ENCODE data around the gene THSD7A. TPM values are rescaled to one million over a fixed set of nuclear protein-coding genes. Genes with fewer than 3 reads are reported as not detected.
"Not testable (repeated sequence)": the region's sequence is repeated elsewhere in the genome, so short reads cannot be mapped to it uniquely, and the experiment has no call there.

Gene THSD7A
- total RNA-seq, 2 experiments from 2014 or later = not detected

DNA sequence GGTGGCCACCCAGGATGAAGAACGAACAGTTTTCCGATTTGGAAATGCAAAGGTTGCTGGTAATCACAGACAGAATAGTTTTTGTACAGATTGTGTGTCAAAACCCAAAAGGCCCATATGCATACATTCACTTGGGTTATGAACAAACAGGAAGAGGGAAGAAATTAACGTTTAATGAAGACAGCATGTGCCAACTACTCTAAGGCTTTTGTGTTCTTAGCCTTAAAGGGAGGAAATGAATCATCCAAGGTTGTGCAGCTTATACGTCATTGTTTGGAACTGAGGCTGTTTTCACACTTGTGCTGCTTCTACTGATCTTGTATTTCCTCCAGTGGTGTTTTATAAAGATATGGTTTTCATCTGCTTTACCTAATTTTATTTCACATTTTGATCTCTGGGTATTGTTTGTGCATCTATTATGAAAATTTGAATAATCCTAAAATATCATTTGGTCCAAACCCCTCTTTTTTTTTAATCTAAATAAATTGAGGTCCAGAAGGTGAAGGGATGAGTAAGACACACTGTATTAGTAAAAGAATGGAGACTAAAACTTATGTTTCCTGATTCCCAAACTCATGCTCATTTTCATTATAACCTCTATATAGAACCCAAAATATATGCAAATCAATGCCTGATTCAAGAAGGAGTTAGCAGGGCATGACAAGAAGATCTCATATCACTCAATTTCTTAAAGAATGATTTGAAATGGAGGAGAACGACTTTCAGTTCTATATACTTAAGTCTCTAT, 373.1 kb downstream of the THSD7A start:
- no peaks in the 10 kb centered on the region for H3K4me1 Mint-ChIP-seq (ENCODE audit: low read depth)
- ChIA-PET POLR2A (no interaction called here), CTCF (no interaction called here)
- no peak overlapping the region for H3K27ac Mint-ChIP-seq
- intact Hi-C loops (cut with micrococcal nuclease) = no loop called here
- no peaks in the 10 kb centered on the region for H3K27me3 Mint-ChIP-seq
- no peak for DNase-seq
- H3K9me3 Mint-ChIP-seq = no peaks in the 10 kb centered on the region
- H3K4me3 Mint-ChIP-seq = no peak overlapping the region
- H3K36me3 Mint-ChIP-seq = no peaks in the 10 kb centered on the region

DNA sequence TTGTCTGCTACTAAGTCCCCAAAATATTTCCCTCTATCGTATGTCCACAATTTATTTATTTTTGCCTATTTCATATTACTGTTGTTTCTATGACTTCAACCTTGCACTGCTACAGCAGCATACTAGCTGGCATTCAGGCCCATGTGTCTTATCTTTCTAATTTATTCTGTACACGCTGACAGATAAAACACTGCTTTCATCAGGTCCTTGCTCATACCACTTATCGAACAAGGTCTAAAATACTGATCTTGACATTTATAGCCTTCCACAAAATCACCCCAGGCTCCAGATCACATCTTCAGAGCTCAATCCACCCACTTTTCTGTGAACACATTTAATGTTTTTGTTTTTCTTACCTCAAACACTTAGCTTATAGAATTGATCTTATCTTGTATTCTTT, 374.6 kb downstream of the THSD7A start:
- Mint-ChIP-seq H3K27me3 (no peaks in the 10 kb centered on the region), H3K36me3 (no peaks in the 10 kb centered on the region), H3K4me3 (no peak overlapping the region), H3K27ac (no peak overlapping the region), H3K9me3 (no peaks in the 10 kb centered on the region), H3K4me1 (ENCODE audit: low read depth) (no peaks in the 10 kb centered on the region)
- ChIA-PET POLR2A (no interaction called here), CTCF (no interaction called here)
- no peak for DNase-seq
- intact Hi-C loops (cut with micrococcal nuclease) = no loop called here

DNA sequence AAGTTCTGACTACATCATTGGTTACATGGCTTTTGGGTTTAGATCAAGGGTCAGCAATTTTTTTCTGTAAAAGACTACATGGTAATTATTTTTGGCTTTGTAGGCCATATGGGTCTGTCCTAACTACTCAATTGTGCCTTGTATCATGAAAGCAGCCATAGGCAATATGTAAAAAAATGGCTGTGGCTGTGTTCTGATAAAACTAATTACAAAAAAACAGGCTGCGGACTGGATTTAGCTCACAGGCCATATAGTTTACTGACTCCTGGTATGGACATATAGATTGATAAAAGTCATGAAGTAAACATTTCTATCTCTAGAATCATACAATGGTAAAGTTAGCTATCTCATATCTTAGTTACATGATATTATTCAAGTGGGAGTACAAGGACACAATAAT, 375.4 kb downstream of the THSD7A start:
- H3K27me3 Mint-ChIP-seq = no peaks in the 10 kb centered on the region
- H3K4me1 Mint-ChIP-seq (ENCODE audit: low read depth) = no peaks in the 10 kb centered on the region
- no peaks in the 10 kb centered on the region for H3K36me3 Mint-ChIP-seq
- CTCF ChIA-PET = no interaction called here
- intact Hi-C loops (cut with micrococcal nuclease) = no loop called here
- no peak for DNase-seq
- no peak overlapping the region for H3K27ac Mint-ChIP-seq
- no peaks in the 10 kb centered on the region for H3K9me3 Mint-ChIP-seq
- POLR2A ChIA-PET = no interaction called here
- H3K4me3 Mint-ChIP-seq = no peak overlapping the region

DNA sequence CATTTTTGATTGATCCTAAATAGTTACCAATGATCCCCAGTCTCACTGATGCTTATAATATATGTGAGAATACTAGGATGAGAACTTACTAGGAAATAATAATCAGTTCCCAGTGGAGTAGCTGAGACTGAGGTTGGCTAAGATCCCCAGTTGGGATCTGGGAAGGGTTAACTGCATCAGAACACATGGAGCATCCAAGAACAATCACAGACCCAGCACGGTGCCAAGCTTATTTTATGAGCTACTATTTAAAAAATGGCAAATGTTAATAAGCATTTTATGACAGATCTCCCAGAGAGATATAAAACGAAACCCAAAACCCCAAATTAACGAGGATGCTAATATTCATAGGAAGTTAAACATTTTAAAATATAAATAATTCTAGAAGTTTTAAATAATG, 379.5 kb downstream of the THSD7A start:
- H3K27me3 Mint-ChIP-seq = no peaks in the 10 kb centered on the region
- intact Hi-C loops (cut with micrococcal nuclease) = no loop called here
- no peak overlapping the region for H3K4me3 Mint-ChIP-seq
- H3K4me1 Mint-ChIP-seq (ENCODE audit: low read depth) = no peaks in the 10 kb centered on the region
- POLR2A ChIA-PET = no interaction called here
- no peaks in the 10 kb centered on the region for H3K36me3 Mint-ChIP-seq
- H3K27ac Mint-ChIP-seq = no peak overlapping the region
- H3K9me3 Mint-ChIP-seq = no peaks in the 10 kb centered on the region
- CTCF ChIA-PET = no interaction called here
- no peak for DNase-seq

DNA sequence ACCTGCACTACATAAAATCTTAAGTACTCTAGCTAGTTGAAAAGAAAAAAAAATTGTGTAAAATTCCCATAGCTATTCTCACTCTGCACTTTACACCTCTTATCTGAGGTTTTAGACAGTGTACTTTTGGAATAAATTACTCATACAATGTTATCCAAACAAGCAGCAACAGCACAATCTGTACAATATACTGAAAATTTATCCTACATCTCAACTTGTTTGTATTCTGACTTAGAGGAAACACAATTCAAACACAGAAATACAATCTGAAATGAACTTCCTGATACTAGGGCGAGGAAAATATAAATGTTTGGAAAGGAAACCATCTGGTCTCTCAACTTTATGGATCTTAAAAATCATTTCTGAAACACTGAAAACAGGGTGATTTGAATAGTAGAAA, 381.7 kb downstream of the THSD7A start:
- H3K4me1 Mint-ChIP-seq (ENCODE audit: low read depth) = no peaks in the 10 kb centered on the region
- H3K4me3 Mint-ChIP-seq = no peak overlapping the region
- CTCF ChIA-PET = no interaction called here
- intact Hi-C loops (cut with micrococcal nuclease) = no loop called here
- H3K9me3 Mint-ChIP-seq = no peaks in the 10 kb centered on the region
- no peaks in the 10 kb centered on the region for H3K36me3 Mint-ChIP-seq
- H3K27me3 Mint-ChIP-seq = no peaks in the 10 kb centered on the region
- no peak for DNase-seq
- H3K27ac Mint-ChIP-seq = no peak overlapping the region
- POLR2A ChIA-PET = no interaction called here

DNA sequence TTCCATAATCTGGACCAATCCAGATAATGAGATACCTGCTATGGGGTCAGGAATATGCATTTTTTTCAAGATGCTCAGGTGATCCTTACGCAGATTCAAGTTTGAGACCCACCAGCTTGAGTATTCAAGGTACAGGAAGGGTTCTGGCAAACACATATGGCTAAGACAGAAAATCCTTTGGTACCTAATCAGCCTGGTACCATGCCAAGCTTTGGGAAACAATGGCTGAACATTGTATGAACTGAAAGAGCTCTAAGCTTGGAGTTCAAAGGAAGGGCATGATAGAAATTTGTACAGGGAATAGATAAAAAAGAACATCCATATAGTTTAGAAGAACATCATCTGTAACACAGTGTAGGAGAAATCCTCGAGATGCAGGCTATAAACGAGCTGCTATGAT, 382.7 kb downstream of the THSD7A start:
- intact Hi-C loops (cut with micrococcal nuclease) = no loop called here
- H3K4me1 Mint-ChIP-seq (ENCODE audit: low read depth) = no peaks in the 10 kb centered on the region
- H3K27ac Mint-ChIP-seq = no peak overlapping the region
- H3K36me3 Mint-ChIP-seq = no peaks in the 10 kb centered on the region
- H3K9me3 Mint-ChIP-seq = no peaks in the 10 kb centered on the region
- H3K4me3 Mint-ChIP-seq = no peak overlapping the region
- ChIA-PET POLR2A (no interaction called here), CTCF (no interaction called here)
- no peaks in the 10 kb centered on the region for H3K27me3 Mint-ChIP-seq
- DNase-seq = no peak

DNA sequence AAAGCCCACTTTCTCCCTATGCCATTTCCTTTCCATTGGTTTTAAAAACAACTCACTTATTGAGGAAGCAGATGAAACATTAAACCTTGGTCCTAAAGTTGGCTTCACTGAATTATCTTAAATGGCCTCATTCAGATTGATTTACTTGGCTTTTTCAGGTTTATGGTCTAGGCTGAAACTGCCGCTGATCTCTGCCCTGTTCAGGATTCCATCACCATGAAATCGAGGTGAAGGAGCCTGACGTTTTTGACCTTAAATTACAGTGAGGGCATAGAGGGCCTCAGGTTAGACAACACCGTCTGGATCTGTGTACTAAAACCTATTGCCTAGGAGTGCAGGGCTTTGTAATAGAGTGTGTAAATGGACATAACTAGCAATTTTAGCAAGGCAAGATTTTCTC, 383.7 kb downstream of the THSD7A start:
- no peak for DNase-seq
- no peaks in the 10 kb centered on the region for H3K4me1 Mint-ChIP-seq (ENCODE audit: low read depth)
- H3K36me3 Mint-ChIP-seq = no peaks in the 10 kb centered on the region
- no peaks in the 10 kb centered on the region for H3K27me3 Mint-ChIP-seq
- H3K9me3 Mint-ChIP-seq = no peaks in the 10 kb centered on the region
- intact Hi-C loops (cut with micrococcal nuclease) = no loop called here
- H3K4me3 Mint-ChIP-seq = no peak overlapping the region
- POLR2A ChIA-PET = no interaction called here
- CTCF ChIA-PET = no interaction called here
- no peak overlapping the region for H3K27ac Mint-ChIP-seq

DNA sequence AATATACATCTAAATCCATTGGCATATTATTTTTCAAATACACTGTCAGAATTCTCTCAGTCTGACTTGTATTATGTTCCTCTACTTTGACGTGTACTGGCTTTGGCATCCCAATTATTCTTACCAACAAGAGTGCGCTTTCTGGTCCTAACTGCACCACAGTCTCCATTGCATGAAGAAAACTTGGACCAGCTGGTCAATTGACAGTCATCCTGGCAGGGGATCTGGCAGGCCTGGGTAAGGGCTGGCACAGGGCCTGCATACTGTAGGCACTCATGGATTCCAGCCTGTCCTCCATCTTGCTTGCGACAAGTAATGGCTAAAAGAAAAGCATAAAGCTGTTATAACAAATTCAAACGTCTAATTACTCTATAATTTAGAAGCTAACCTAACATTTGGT, 384.9 kb downstream of the THSD7A start:
- H3K27ac Mint-ChIP-seq = no peak overlapping the region
- no peak for DNase-seq
- no peaks in the 10 kb centered on the region for H3K9me3 Mint-ChIP-seq
- intact Hi-C loops (cut with micrococcal nuclease) = no loop called here
- no peaks in the 10 kb centered on the region for H3K4me1 Mint-ChIP-seq (ENCODE audit: low read depth)
- H3K4me3 Mint-ChIP-seq = no peak overlapping the region
- no peaks in the 10 kb centered on the region for H3K27me3 Mint-ChIP-seq
- CTCF ChIA-PET = no interaction called here
- POLR2A ChIA-PET = no interaction called here
- no peaks in the 10 kb centered on the region for H3K36me3 Mint-ChIP-seq

DNA sequence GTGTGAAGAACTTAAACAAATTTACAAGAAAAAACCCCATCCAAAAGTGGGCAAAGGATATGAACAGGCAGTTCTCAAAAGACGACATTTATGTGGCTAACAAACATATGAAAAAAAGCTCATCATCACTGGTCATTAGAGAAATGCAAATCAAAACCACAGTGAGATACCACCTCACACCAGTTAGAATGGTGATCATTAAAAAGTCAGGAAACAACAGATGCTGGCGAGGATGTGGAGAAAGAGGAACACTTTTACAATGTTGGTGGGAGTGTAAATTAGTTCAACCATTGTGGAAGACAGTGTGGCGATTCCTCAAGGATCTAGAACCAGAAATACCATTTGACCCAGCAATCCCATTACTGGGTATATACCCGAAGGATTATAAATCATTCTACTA, 388.1 kb downstream of the THSD7A start:
- H3K27me3 Mint-ChIP-seq; intact Hi-C loops (cut with micrococcal nuclease); H3K4me1 Mint-ChIP-seq (ENCODE audit: low read depth); H3K4me3 Mint-ChIP-seq; H3K36me3 Mint-ChIP-seq; H3K27ac Mint-ChIP-seq; POLR2A ChIA-PET; CTCF ChIA-PET; H3K9me3 Mint-ChIP-seq; DNase-seq: not testable (repeated sequence)

DNA sequence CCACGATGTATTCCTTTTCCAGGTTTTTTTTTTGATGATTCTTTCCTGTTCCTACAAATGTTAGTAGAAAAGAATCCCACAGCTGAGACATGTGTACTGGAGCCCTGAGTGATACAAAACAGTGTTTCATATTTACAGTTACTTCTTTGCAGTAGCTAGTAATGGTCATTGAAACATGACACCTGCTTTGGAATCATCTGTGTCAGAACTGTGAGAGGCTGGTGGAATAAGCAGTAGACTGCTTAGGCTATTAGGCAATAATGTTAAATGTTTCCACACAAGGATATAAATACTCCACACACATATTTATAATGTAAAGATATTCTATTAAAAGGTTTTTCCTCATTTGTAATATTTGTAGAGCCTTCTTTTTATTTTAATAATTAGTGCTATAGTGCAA, 394.0 kb downstream of the THSD7A start:
- Mint-ChIP-seq H3K4me3 (no peak overlapping the region), H3K36me3 (no peaks in the 10 kb centered on the region), H3K9me3 (no peaks in the 10 kb centered on the region), H3K4me1 (ENCODE audit: low read depth) (no peaks in the 10 kb centered on the region), H3K27me3 (no peaks in the 10 kb centered on the region), H3K27ac (no peak overlapping the region)
- intact Hi-C loops (cut with micrococcal nuclease) = no loop called here
- ChIA-PET POLR2A (no interaction called here), CTCF (no interaction called here)
- no peak for DNase-seq

DNA sequence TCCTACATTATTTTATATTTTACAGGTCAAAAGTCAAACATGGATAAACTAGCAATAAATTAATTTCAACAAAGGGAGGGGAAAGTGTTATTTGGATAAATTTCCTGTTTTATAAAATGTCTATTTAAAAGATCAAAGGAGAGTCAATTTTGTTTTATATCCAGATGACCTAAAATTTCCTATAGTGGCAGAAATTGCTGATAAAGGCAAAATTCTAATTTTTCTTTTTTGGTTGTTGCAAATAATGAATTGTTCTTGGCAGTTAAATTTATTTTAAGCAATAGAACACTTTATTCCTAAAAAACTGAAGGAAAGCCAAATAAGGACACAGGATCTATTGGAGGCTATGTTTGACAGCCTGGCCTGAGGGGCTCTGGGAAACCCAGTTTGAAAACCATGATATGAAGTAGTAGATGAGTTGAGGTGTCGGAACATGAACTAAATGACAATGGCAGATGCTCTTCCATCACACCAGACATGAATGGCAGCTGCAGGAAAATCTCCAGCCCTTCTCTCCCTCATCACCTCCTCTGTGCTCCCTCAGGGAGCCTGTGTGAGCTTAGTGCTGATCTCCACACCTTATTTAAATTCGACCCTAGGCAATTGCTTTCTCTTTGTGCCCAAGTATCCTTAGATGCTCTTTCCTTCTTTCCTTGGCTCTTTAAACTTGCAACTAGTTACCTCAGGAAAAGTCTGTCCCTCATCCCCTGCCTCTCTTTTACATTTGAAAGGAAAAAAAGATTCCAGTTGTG, 395.0 kb downstream of the THSD7A start:
- POLR2A ChIA-PET = no interaction called here
- Mint-ChIP-seq H3K4me3 (no peak overlapping the region), H3K27me3 (no peaks in the 10 kb centered on the region), H3K4me1 (ENCODE audit: low read depth) (no peaks in the 10 kb centered on the region), H3K9me3 (no peaks in the 10 kb centered on the region), H3K27ac (no peak overlapping the region), H3K36me3 (no peaks in the 10 kb centered on the region)
- no peak for DNase-seq
- CTCF ChIA-PET = no interaction called here
- intact Hi-C loops (cut with micrococcal nuclease) = no loop called here

DNA sequence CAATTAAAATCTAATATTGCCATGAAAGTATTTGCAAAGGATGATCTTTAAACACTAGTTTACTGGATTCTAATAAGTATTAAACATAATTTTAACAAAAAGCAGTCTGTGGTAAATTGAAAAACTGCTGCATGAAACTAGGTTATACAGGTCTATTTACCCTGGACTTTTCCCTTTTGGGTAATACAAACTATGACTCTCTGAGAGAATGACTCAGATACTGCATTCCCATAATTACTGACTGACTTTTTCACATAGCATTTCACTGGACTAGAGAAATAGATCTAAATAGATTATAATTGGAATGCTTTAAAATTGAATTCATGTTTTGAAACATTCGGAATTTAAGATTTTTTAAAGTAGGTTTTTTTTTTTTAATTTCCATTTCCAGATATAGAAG, 395.7 kb downstream of the THSD7A start:
- Mint-ChIP-seq H3K4me1 (ENCODE audit: low read depth) (no peaks in the 10 kb centered on the region), H3K36me3 (no peaks in the 10 kb centered on the region), H3K4me3 (no peak overlapping the region), H3K27me3 (no peaks in the 10 kb centered on the region), H3K27ac (no peak overlapping the region), H3K9me3 (no peaks in the 10 kb centered on the region)
- intact Hi-C loops (cut with micrococcal nuclease) = no loop called here
- DNase-seq = no peak
- CTCF ChIA-PET = no interaction called here
- POLR2A ChIA-PET = no interaction called here

DNA sequence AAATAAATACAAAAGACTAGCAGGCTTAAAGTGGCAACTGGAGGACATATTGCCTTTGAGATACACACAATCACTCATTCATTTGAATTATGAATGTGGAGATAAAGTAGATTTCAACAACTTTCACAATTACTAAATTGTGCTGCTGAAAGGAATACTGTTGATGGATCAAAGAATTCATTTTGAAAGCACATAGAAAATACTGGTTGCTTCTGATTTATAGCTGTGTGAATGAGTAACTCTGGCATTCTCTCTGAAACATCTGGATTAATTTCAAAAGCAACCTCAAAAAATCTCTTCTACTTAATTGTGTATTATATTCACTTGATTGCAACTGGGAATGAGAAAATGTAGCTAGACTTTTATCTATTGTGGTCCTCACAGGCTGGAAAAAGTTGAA, 397.6 kb downstream of the THSD7A start:
- H3K9me3 Mint-ChIP-seq = no peaks in the 10 kb centered on the region
- H3K36me3 Mint-ChIP-seq = no peaks in the 10 kb centered on the region
- intact Hi-C loops (cut with micrococcal nuclease) = no loop called here
- H3K27ac Mint-ChIP-seq = no peak overlapping the region
- H3K27me3 Mint-ChIP-seq = no peaks in the 10 kb centered on the region
- POLR2A ChIA-PET = no interaction called here
- H3K4me3 Mint-ChIP-seq = no peak overlapping the region
- no peaks in the 10 kb centered on the region for H3K4me1 Mint-ChIP-seq (ENCODE audit: low read depth)
- DNase-seq = no peak
- CTCF ChIA-PET = no interaction called here
